Mucosa of stomach (tissue), 1 donor: ENCODE measurements around the gene NR4A1.

Source experiments
- H3K27me3 ChIP-seq: one replicate; pipeline ENCODE4 v1.7.0; 2013; ENCODE audit warnings: mild to moderate bottlenecking, low read length; ENCODE audit not compliant: control insufficient read depth, insufficient read depth
- H3K36me3 ChIP-seq: one replicate; pipeline ENCODE4 v1.7.0; 2013; ENCODE audit warnings: low read length; ENCODE audit not compliant: control insufficient read depth, insufficient read depth
- H3K4me1 ChIP-seq: one replicate; pipeline ENCODE4 v1.7.0; 2013; ENCODE audit warnings: mild to moderate bottlenecking, low read length; ENCODE audit not compliant: control insufficient read depth, insufficient read depth
- H3K4me3 ChIP-seq: one replicate; pipeline ENCODE4 v1.7.0; 2013; ENCODE audit warnings: low read length
- H3K9ac ChIP-seq: one replicate; pipeline ENCODE4 v1.7.0; 2013; ENCODE audit warnings: mild to moderate bottlenecking, low read length, moderate library complexity
- H3K9me3 ChIP-seq: one replicate; pipeline ENCODE4 v1.7.0; 2013; ENCODE audit warnings: mild to moderate bottlenecking, low read length, moderate library complexity; ENCODE audit not compliant: control insufficient read depth
- donor health status: Pancreatic carcinoma.

NR4A1 gene

DNA sequence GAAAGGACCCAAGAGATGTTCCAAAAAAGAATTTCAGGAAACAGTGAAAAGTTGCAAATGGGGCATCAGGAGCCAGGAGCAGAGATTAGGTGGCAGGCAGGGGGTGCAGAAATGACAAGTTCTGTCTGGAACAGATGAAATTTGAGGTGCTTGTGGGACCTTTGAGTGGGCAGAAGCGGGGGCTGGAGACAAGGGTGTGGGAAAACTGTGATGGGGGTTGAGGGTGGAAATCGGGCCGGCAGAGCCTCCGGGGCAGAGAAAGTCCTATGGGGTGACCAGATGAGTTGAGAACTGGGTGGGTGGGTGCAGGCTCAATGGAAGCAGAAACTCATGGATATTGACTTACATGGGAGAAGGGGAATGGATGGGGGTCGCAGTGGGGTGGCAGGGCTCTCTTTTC, 1.6 kb upstream of the NR4A1 start:
- Histone ChIP-seq H3K9ac (no peak overlapping the region), H3K9me3 (no peaks in the 10 kb centered on the region), H3K4me1 (peaks cover 32% of the 10 kb centered on the region), H3K27me3 (no peaks in the 10 kb centered on the region), H3K36me3 (no peaks in the 10 kb centered on the region), H3K4me3 (no peak overlapping the region)

DNA sequence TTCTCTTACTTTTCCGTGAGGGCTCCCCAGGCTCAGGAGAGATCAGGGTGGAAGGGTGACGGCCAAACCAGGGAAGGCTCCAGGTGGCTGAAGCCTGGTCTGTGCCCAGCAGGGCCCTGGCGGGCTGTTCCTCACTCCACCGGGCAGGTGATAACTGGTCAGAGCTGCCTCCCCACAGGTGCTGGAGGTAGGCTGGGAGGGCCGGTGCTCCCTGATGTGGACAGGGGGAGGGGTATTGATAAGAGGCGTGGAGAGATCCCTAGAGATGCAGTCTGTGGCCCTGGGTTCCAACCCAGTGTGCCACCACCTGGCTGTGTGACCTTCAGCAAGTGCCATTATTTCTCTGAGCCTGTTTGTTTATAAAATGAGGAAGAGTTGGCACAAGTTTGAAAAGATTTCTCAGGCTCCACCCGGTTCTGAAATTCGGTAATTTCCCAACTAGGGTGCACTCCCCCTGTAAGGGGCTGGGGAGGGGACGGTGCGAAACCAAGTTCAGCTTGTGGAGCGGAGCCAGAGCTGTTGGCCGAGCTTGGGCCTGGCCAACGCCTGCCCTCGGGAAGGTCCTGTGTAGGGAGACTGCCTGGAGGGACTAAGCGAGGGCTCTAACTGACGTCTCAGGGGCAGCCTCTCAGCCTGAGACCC, 1.0 kb upstream of the NR4A1 start:
- no peaks in the 10 kb centered on the region for H3K36me3 ChIP-seq
- peaks cover 29% of the 10 kb centered on the region for H3K4me1 ChIP-seq
- no peaks in the 10 kb centered on the region for H3K27me3 ChIP-seq
- no peaks in the 10 kb centered on the region for H3K9me3 ChIP-seq
- peak overlapping the region; percentile 88 for H3K9ac ChIP-seq
- H3K4me3 ChIP-seq, result peak overlapping the region; percentile 61

- Histone ChIP-seq H3K9me3 (no peaks in the 10 kb centered on the region), H3K27me3 (no peaks in the 10 kb centered on the region), H3K4me3 (no peak overlapping the region), H3K9ac (peak overlapping the region; percentile 62), H3K4me1 (peaks cover 17% of the 10 kb centered on the region), H3K36me3 (no peaks in the 10 kb centered on the region)
Observed at GRCh38 chr12:52052468-52053186, 1.4 kb downstream of the NR4A1 start.

DNA sequence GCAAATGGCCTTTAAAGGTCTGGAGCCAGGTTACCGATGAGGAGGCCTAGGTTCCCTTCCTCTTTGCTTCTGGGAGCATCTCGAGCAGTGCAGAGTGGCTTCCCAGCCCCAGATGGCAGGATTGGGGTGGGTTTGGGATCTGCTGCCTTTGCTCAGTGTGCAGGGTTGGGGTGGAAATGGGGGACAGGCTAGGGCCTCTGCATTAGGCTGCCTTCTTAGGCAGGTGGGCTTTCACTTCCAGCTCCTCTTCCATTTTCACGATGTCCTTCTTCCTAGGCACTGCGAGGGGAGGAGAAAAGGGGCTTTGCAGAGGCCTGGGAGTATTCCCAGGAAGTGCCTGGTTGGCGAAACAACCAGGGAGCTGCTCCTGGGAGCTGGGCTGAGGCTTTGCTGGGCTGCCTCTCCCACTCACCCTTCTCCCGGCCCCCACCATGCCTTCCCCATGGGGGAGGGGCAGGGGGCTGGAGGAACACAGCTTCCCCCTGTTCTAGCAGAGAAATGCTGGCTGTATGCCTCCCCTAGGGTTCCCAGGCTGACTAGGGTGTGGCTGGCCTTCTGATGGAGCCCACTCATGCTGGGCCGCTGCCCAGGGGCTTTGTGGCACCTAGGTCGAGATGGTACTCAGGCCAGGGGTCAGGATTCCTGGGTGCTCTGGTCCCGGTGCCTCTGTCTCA, 2.4 kb downstream of the NR4A1 start:
- peak overlapping the region; percentile 62 for H3K9ac ChIP-seq
- H3K9me3 ChIP-seq, result no peaks in the 10 kb centered on the region
- peaks cover 17% of the 10 kb centered on the region for H3K4me1 ChIP-seq
- H3K36me3 ChIP-seq, result no peaks in the 10 kb centered on the region
- no peaks in the 10 kb centered on the region for H3K27me3 ChIP-seq
- no peak overlapping the region for H3K4me3 ChIP-seq

DNA sequence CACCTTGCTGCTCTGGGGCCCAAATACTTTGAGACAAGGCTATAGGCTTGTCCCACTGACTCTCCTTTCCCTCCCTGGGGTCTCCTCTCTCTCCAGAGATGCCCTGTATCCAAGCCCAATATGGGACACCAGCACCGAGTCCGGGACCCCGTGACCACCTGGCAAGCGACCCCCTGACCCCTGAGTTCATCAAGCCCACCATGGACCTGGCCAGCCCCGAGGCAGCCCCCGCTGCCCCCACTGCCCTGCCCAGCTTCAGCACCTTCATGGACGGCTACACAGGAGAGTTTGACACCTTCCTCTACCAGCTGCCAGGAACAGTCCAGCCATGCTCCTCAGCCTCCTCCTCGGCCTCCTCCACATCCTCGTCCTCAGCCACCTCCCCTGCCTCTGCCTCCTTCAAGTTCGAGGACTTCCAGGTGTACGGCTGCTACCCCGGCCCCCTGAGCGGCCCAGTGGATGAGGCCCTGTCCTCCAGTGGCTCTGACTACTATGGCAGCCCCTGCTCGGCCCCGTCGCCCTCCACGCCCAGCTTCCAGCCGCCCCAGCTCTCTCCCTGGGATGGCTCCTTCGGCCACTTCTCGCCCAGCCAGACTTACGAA, 3.1 kb downstream of the NR4A1 start:
- Histone ChIP-seq H3K4me3 (no peak overlapping the region), H3K27me3 (no peaks in the 10 kb centered on the region), H3K4me1 (peaks cover 17% of the 10 kb centered on the region), H3K9me3 (no peaks in the 10 kb centered on the region), H3K36me3 (no peaks in the 10 kb centered on the region), H3K9ac (no peak overlapping the region)

DNA sequence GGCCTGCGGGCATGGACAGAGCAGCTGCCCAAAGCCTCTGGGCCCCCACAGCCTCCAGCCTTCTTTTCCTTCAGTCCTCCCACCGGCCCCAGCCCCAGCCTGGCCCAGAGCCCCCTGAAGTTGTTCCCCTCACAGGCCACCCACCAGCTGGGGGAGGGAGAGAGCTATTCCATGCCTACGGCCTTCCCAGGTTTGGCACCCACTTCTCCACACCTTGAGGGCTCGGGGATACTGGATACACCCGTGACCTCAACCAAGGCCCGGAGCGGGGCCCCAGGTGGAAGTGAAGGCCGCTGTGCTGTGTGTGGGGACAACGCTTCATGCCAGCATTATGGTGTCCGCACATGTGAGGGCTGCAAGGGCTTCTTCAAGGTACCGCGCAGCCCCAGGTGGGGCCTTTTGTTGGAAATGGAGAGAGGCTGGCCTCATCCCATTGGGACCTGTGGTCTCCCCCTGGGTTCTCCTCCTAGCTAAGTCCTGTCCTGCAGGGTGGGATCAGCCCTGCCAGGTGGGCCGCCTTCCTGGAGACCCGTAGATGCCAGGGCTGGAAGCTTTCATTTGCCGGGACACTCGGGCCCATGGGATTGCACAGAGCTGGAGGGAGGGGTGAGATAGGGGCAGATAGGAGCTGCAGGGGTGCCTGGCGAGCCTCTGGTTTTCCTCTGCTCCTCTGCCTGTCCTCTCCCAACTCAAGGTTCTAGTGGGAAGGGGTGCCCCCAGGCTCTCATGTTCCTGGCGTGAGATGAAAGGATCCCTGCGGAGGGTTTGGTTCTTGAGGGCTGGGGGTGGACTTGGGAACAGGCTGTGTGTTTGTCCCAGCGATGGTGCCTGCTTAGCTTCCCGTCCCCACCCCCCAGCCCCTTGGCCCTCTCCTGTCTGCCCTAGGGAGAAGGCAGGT, 3.8 kb downstream of the NR4A1 start:
- no peaks in the 10 kb centered on the region for H3K9me3 ChIP-seq
- no peak overlapping the region for H3K9ac ChIP-seq
- H3K4me3 ChIP-seq, result no peak overlapping the region
- no peaks in the 10 kb centered on the region for H3K36me3 ChIP-seq
- no peaks in the 10 kb centered on the region for H3K27me3 ChIP-seq
- H3K4me1 ChIP-seq, result peaks cover 12% of the 10 kb centered on the region

DNA sequence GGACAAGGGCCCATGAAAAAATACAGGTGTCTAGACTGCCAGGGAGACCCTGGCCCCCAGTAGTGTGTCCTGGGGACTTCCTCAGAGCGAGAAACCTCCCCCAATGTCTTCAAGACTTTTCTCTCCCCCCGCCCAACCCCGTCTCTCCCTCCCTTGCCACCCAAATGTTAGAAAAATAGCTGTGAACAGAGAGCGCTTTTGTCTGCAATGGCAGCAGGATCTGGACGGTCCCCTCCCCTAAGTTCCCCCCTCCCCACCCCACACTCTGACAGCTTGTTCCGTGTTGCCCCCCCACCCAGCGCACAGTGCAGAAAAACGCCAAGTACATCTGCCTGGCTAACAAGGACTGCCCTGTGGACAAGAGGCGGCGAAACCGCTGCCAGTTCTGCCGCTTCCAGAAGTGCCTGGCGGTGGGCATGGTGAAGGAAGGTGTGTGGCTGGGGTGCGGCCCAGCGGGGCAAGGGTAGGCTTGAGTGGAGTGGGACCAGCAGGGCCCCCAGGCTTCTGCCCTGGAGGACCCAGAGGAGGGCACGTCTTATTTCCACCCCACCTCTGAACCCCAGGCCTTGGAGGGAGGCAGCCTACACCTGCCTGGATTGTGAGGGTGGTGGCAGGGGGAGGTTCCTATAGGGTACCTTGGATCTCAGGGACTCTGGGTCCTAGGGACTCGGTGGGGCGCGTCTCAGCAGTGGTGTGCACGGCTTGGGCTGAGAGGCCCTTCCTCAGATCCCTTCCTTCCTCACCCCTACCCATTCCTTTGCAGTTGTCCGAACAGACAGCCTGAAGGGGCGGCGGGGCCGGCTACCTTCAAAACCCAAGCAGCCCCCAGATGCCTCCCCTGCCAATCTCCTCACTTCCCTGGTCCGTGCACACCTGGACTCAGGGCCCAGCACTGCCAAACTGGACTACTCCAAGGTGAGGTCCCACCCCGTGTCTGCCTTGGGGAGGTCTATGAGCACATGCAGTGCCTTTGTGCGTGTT, 4.8 kb downstream of the NR4A1 start:
- Histone ChIP-seq H3K4me3 (no peak overlapping the region), H3K9ac (no peak overlapping the region), H3K27me3 (no peaks in the 10 kb centered on the region), H3K36me3 (no peaks in the 10 kb centered on the region), H3K4me1 (peaks cover 6% of the 10 kb centered on the region), H3K9me3 (no peaks in the 10 kb centered on the region)

DNA sequence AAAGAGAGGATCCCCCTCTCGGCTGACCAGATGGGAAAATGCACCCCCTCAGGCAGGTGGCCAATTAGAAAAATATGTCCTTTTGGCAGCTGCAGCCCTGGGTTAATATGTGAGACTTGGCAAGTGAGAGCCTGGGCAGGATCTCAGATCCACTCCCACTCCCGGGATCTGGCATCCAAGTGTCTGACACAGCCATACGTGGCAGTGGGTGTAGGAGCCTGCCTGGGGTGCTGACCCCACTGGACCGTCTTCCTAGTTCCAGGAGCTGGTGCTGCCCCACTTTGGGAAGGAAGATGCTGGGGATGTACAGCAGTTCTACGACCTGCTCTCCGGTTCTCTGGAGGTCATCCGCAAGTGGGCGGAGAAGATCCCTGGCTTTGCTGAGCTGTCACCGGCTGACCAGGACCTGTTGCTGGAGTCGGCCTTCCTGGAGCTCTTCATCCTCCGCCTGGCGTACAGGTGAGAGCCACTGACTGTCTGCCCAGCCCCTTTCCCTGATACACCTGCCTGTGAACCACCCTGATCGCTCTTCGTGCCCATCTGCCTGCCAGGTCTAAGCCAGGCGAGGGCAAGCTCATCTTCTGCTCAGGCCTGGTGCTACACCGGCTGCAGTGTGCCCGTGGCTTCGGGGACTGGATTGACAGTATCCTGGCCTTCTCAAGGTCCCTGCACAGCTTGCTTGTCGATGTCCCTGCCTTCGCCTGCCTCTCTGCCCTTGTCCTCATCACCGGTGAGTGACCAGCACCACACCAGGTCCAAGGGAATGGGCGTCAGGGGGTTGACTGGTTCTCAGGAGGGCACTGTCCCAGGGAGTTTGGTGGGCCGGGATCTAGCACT, 5.8 kb downstream of the NR4A1 start:
- H3K36me3 ChIP-seq, result no peaks in the 10 kb centered on the region
- H3K9me3 ChIP-seq, result no peaks in the 10 kb centered on the region
- no peaks in the 10 kb centered on the region for H3K27me3 ChIP-seq
- H3K4me1 ChIP-seq, result peaks cover 10% of the 10 kb centered on the region
- H3K9ac ChIP-seq, result no peak overlapping the region
- H3K4me3 ChIP-seq, result no peak overlapping the region

DNA sequence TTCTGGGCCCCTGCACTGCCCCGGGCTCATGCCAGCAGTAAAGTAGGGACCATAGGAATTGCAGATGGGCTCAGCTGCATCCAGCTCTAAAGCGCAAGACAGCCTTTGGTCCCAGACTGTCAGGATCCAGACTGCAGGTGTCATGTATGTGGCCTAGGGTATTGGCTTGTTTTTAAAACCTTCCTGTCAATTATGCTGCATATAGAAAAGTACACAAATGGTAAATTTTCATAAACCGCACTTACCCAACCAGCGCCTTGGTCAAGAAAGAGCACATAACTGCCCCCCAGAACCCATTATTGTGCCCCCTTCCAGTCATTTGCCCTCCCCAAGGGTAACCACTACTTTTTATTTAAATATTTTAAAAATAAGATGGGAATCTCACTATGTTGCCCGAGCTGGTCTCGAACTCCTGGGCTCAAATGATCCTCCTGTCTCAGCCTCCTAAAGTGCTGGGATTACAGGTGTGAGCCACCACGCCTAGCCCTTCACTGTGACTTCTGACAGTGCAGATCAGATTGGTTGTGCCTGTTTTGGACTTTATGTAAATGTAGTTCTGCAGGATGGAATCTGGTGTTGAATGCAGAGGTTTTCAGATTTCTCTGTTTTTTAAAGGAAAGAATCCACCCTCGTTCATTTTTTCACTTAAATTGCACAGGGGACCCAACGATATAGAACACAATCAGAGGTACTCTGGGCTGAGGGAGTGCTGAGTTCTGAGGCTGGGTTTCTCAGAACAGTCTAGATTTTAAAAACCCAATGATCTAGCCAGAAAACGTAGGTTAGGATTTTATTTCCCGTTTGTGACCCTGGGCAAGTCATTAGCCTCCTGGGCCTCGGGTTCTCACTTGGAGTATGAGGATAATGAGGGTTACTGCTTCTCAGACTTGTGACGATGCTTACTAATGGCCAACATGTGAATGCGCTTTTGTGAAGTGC, 6.7 kb downstream of the NR4A1 start:
- no peak overlapping the region for H3K9ac ChIP-seq
- H3K4me1 ChIP-seq, result peaks cover 12% of the 10 kb centered on the region
- no peaks in the 10 kb centered on the region for H3K36me3 ChIP-seq
- H3K9me3 ChIP-seq, result no peaks in the 10 kb centered on the region
- H3K27me3 ChIP-seq, result no peaks in the 10 kb centered on the region
- H3K4me3 ChIP-seq, result no peak overlapping the region
